ENCODE measurements around the gene PI16.

GRCh38 chr6:36959555-36960250 is 5.2 kb downstream of the PI16 start:
- TF ChIP-seq CTCF (conservative IDR thresholded peaks at IDR 0.05) = no peak
- TF ChIP-seq EZH2 (IDR thresholded peaks at IDR 0.05; ENCODE audit: low read depth) = no peak
